GM12865 (cell line): ENCODE results near the gene S100A7.
"Not testable (repeated sequence)": the region's sequence is repeated elsewhere in the genome, so short reads cannot be mapped to it uniquely, and the experiment has no call there.

Source experiments
- DNase-seq: peaks from one replicate; pipeline ENCODE4 v3.0.0; 2010; ENCODE audit warnings: low read depth
- H3K4me3 ChIP-seq: 2 replicates; pipeline ENCODE4 v1.5.1; 2011; ENCODE audit warnings: mild to moderate bottlenecking, low read depth, low read length, control low read depth
- TF ChIP-seq, protein P1 (sequence below): IDR thresholded peaks from 2 replicates; pipeline ENCODE4 v1.5.1; 2011; ENCODE audit warnings: low read length, control low read depth, low read depth, inconsistent platforms; ENCODE audit not compliant: insufficient read depth; ENCODE audit errors: missing control alignments

S100A7 gene

GRCh38 chr1:153459655-153460054 lies 796 bp downstream of the S100A7 start:
- H3K4me3 ChIP-seq: no peak overlapping the region
- TF ChIP-seq, protein P1, sequence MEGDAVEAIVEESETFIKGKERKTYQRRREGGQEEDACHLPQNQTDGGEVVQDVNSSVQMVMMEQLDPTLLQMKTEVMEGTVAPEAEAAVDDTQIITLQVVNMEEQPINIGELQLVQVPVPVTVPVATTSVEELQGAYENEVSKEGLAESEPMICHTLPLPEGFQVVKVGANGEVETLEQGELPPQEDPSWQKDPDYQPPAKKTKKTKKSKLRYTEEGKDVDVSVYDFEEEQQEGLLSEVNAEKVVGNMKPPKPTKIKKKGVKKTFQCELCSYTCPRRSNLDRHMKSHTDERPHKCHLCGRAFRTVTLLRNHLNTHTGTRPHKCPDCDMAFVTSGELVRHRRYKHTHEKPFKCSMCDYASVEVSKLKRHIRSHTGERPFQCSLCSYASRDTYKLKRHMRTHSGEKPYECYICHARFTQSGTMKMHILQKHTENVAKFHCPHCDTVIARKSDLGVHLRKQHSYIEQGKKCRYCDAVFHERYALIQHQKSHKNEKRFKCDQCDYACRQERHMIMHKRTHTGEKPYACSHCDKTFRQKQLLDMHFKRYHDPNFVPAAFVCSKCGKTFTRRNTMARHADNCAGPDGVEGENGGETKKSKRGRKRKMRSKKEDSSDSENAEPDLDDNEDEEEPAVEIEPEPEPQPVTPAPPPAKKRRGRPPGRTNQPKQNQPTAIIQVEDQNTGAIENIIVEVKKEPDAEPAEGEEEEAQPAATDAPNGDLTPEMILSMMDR: no peak
- no peak for DNase-seq

DNA sequence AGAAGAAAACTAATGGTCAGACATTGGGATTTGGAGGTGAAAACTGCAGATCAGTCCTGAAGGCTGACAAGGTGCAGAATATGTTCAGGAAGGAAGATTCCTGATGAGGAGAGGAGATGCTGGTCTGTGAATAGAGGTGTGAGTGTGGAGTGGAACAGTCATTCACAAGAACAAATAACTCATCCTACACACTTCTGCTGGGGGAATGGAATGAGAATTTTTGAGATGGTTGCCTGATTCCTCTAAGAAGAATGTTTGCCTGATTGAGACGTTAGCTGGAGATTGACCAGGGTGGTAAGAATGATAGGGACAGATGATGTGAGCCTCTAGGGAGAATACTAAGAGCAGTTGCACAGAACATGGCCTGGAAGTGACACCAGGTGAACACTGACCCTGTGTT lies 4.1 kb downstream of the S100A7 start:
- DNase-seq: no peak
- no peak overlapping the region for H3K4me3 ChIP-seq
- TF ChIP-seq, protein P1: no peak

DNA sequence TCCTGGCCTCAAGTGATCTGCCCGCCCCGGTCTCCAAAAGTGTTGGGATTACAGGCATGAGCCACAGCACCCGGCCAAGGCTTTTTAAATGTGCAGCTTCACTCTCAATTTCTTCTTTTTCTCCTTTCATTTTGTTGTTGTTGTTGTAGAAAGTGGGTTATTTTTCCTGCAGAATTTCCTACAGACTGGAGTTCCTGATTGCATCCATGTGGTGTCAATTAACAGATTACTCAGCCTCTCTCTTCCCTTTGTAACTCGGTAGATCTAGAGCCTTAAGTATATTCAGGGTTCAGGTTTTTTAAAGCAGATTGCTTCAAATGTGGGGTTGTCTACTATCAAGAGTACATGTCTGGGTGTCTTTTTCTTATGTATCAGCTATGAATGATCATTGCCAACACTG lies 11.6 kb downstream of the S100A7 start:
- not testable (repeated sequence) for H3K4me3 ChIP-seq, DNase-seq

- TF ChIP-seq, protein P1: no peak
- no peak for DNase-seq
- H3K4me3 ChIP-seq: no peak overlapping the region
These were observed 12.8 kb downstream of the S100A7 start for GRCh38 chr1:153447498-153448170.

DNA sequence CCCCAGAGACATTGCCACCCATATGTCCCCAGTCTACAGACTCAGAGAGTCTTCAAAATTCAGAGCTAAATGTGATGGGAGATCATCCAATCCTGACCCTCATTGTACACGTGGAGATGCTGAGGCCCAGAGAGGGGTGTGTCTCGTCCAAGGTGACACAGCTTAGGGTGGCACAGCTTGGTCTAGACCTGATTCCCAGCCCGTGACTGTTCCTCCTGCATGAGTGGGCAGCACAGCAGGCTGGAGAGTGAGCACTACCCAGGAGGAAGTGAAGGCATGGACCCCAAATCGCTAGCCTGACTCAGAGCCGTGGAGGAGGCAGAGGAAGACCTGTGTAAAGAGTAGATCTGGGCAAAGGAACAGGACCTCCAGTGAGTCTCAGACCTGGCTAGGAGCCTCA lies 16.4 kb downstream of the S100A7 start:
- TF ChIP-seq, protein P1: no peak
- DNase-seq: no peak
- no peak overlapping the region for H3K4me3 ChIP-seq

- TF ChIP-seq, protein P1: no peak
- no peak overlapping the region for H3K4me3 ChIP-seq
- DNase-seq: no peak
These were observed 17.0 kb downstream of the S100A7 start for GRCh38 chr1:153443486-153443885.

- no peak for DNase-seq
- TF ChIP-seq, protein P1: no peak
- no peak overlapping the region for H3K4me3 ChIP-seq
These were observed 19.2 kb downstream of the S100A7 start for GRCh38 chr1:153441238-153441755.

DNA sequence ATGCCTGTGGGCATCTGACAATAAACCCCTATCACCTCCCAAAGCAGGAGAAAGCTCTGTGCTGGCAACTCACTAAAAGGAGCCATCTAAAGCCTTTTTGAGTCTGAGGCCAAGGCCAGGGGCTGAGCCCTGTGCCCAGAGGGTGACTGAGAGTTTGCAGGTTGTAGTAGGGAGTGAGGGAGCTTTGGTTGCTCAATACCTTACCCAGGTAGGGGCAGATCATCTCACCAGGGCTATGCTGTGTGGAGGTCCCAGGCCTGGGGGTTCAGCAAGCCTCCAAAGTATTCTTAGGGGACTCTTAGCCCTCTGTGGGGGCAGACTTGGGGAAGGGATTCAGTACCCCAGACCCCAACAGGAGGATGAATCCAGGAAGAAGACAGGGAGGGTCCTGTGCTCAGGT lies 21.2 kb downstream of the S100A7 start:
- no peak for DNase-seq
- H3K4me3 ChIP-seq: no peak overlapping the region
- TF ChIP-seq, protein P1: no peak
